NCI-H1436 treated with DMSO at 0.1 percent for 48 hours (cell line): Measurements from ENCODE around the gene VTI1A.
"Not testable (repeated sequence)": the region's sequence is repeated elsewhere in the genome, so short reads cannot be mapped to it uniquely, and the experiment has no call there.

Experiments
- DNase-seq: peaks from one replicate; lab custom pipeline; 2025; lab: John Stamatoyannopoulos, UW

Gene VTI1A

GRCh38 chr10:112446855-112447619 lies at the start of gene VTI1A, which contains the start of gene ZDHHC6:
TSS of gene VTI1A (plus strand) at chr10:112447215. CDS start at chr10:112447374, 159 bp downstream.
TSS of gene ZDHHC6 (minus strand) at chr10:112446914. CDS start at chr10:112445436, 1,478 bp downstream.
- peak; percentile 52 for DNase-seq

- no peak for DNase-seq
Measured at GRCh38 chr10:112397592-112397991, 49.4 kb upstream of the VTI1A start.

- no peak for DNase-seq
Measured at GRCh38 chr10:112402917-112403316, 44.1 kb upstream of the VTI1A start.

- DNase-seq = no peak
Measured at GRCh38 chr10:112404617-112405016, 42.4 kb upstream of the VTI1A start.

- not testable (repeated sequence) for DNase-seq
Measured at GRCh38 chr10:112406806-112407205, 40.2 kb upstream of the VTI1A start.

- DNase-seq = no peak
Measured at GRCh38 chr10:112407696-112408095, 39.3 kb upstream of the VTI1A start.

GRCh38 chr10:112409299-112409698 lies 37.7 kb upstream of the VTI1A start:
- DNase-seq = no peak

- no peak for DNase-seq
Measured at GRCh38 chr10:112409755-112410154, 37.3 kb upstream of the VTI1A start.

- no peak for DNase-seq
Measured at GRCh38 chr10:112412696-112413095, 34.3 kb upstream of the VTI1A start.

GRCh38 chr10:112421731-112422130 lies 25.3 kb upstream of the VTI1A start:
- no peak for DNase-seq

- no peak for DNase-seq
Measured at GRCh38 chr10:112424651-112425050, 22.4 kb upstream of the VTI1A start.

GRCh38 chr10:112426111-112426510 lies 20.9 kb upstream of the VTI1A start:
- no peak for DNase-seq

GRCh38 chr10:112429147-112429546 lies 17.9 kb upstream of the VTI1A start:
- no peak for DNase-seq

- no peak for DNase-seq
Measured at GRCh38 chr10:112429654-112430230, 17.3 kb upstream of the VTI1A start.

- DNase-seq = no peak
Measured at GRCh38 chr10:112433136-112433535, 13.9 kb upstream of the VTI1A start.

- no peak for DNase-seq
Measured at GRCh38 chr10:112434988-112435619, 11.9 kb upstream of the VTI1A start.

GRCh38 chr10:112438356-112438755 lies 8.7 kb upstream of the VTI1A start:
- DNase-seq = no peak

- no peak for DNase-seq
Measured at GRCh38 chr10:112441520-112441919, 5.5 kb upstream of the VTI1A start.

GRCh38 chr10:112442063-112442462 lies 5.0 kb upstream of the VTI1A start:
- no peak for DNase-seq

- no peak for DNase-seq
Measured at GRCh38 chr10:112446055-112446854, 760 bp upstream of the VTI1A start.

- no peak for DNase-seq
Measured at GRCh38 chr10:112447620-112447928, 559 bp downstream of the VTI1A start.

GRCh38 chr10:112448888-112449287 lies 1.9 kb downstream of the VTI1A start:
- no peak for DNase-seq
